Stimulated activated memory B cell treated with anti-CD40 and anti-IgM and Interleukin-4, amounts not matched to agents 10 μg/mL and 1 μg/mL and 100 μg/mL, for 72 hours (primary cell): ENCODE results near the gene HSD17B13.
"Not testable (repeated sequence)": the region's sequence is repeated elsewhere in the genome, so short reads cannot be mapped to it uniquely, and the experiment has no call there.

ENCODE experiments used
- ATAC-seq: fragments of 150-1000 bp; cut with Tn5 transposase; 2 replicates; pipeline ENCODE4 v1.10.0; 2021
- H3K27ac Mint-ChIP-seq: one replicate; pipeline ENCODE4 v1.8.0; 2022; ENCODE audit warnings: mild to moderate bottlenecking, mixed read lengths
- H3K27me3 Mint-ChIP-seq: one replicate; pipeline ENCODE4 v1.8.0; 2022; ENCODE audit warnings: mixed read lengths
- H3K36me3 Mint-ChIP-seq: one replicate; pipeline ENCODE4 v1.8.0; 2022; ENCODE audit warnings: mixed read lengths
- H3K4me1 Mint-ChIP-seq: one replicate; pipeline ENCODE4 v1.8.0; 2022; ENCODE audit warnings: mixed read lengths
- H3K4me3 Mint-ChIP-seq: one replicate; pipeline ENCODE4 v1.8.0; 2022; ENCODE audit warnings: mild to moderate bottlenecking, moderate library complexity, mixed read lengths
- H3K9me3 Mint-ChIP-seq: one replicate; pipeline ENCODE4 v1.8.0; 2022; ENCODE audit warnings: mixed read lengths

The HSD17B13 gene

GRCh38 chr4:87322754-87323153 is at the start of gene HSD17B13:
Gene HSD17B13, minus strand, starts transcription at chr4:87322882. Its CDS starts 41 bp downstream, at chr4:87322841.
- no peaks in the 10 kb centered on the region for H3K27me3 Mint-ChIP-seq
- H3K9me3 Mint-ChIP-seq: no peaks in the 10 kb centered on the region
- H3K4me1 Mint-ChIP-seq: no peaks in the 10 kb centered on the region

GRCh38 chr4:87370068-87370467 is 47.4 kb upstream of the HSD17B13 start:
- H3K27ac Mint-ChIP-seq: no peak overlapping the region
- no peaks in the 10 kb centered on the region for H3K9me3 Mint-ChIP-seq
- H3K4me1 Mint-ChIP-seq: no peaks in the 10 kb centered on the region
- H3K36me3 Mint-ChIP-seq: peaks cover 37% of the 10 kb centered on the region
- H3K27me3 Mint-ChIP-seq: no peaks in the 10 kb centered on the region
- H3K4me3 Mint-ChIP-seq: no peak overlapping the region
- ATAC-seq: no peak

More at GRCh38 chr4:87322754-87323153, at the start of gene HSD17B13:
- Mint-ChIP-seq H3K36me3 (no peaks in the 10 kb centered on the region), H3K27ac (no peak within 1 kb of the TSS), H3K4me3 (no peak within 1 kb of the TSS)
- ATAC-seq: no peak

- no peak overlapping the region for H3K4me3 Mint-ChIP-seq
- no peak for ATAC-seq
- no peaks in the 10 kb centered on the region for H3K4me1 Mint-ChIP-seq
- peaks cover 53% of the 10 kb centered on the region for H3K36me3 Mint-ChIP-seq
- no peaks in the 10 kb centered on the region for H3K27me3 Mint-ChIP-seq
- H3K9me3 Mint-ChIP-seq: no peaks in the 10 kb centered on the region
- H3K27ac Mint-ChIP-seq: no peak overlapping the region
These were observed 44.0 kb upstream of the HSD17B13 start for GRCh38 chr4:87366521-87367162.

- Mint-ChIP-seq H3K4me1 (no peaks in the 10 kb centered on the region), H3K4me3 (no peak overlapping the region), H3K36me3 (peaks cover 52% of the 10 kb centered on the region), H3K27ac (no peak overlapping the region), H3K27me3 (no peaks in the 10 kb centered on the region), H3K9me3 (no peaks in the 10 kb centered on the region)
- no peak for ATAC-seq
These were observed 42.7 kb upstream of the HSD17B13 start for GRCh38 chr4:87365348-87365747.

- Mint-ChIP-seq H3K9me3 (no peaks in the 10 kb centered on the region), H3K36me3 (peaks cover 52% of the 10 kb centered on the region), H3K27me3 (no peaks in the 10 kb centered on the region), H3K4me1 (no peaks in the 10 kb centered on the region), H3K27ac (no peak overlapping the region), H3K4me3 (no peak overlapping the region)
- ATAC-seq: no peak
These were observed 40.9 kb upstream of the HSD17B13 start for GRCh38 chr4:87363552-87363951.

- no peaks in the 10 kb centered on the region for H3K9me3 Mint-ChIP-seq
- H3K4me1 Mint-ChIP-seq: no peaks in the 10 kb centered on the region
- H3K27me3 Mint-ChIP-seq: no peaks in the 10 kb centered on the region
- no peak for ATAC-seq
- H3K4me3 Mint-ChIP-seq: no peak overlapping the region
- H3K36me3 Mint-ChIP-seq: peaks cover 44% of the 10 kb centered on the region
- no peak overlapping the region for H3K27ac Mint-ChIP-seq
These were observed 37.8 kb upstream of the HSD17B13 start for GRCh38 chr4:87360338-87360935.

GRCh38 chr4:87359258-87359657 is 36.6 kb upstream of the HSD17B13 start:
- Mint-ChIP-seq H3K4me3 (no peak overlapping the region), H3K27ac (no peak overlapping the region), H3K9me3 (no peaks in the 10 kb centered on the region), H3K27me3 (no peaks in the 10 kb centered on the region), H3K36me3 (peaks cover 41% of the 10 kb centered on the region), H3K4me1 (no peaks in the 10 kb centered on the region)
- no peak for ATAC-seq

- H3K9me3 Mint-ChIP-seq: no peaks in the 10 kb centered on the region
- no peak for ATAC-seq
- H3K4me1 Mint-ChIP-seq: no peaks in the 10 kb centered on the region
- H3K4me3 Mint-ChIP-seq: no peak overlapping the region
- no peak overlapping the region for H3K27ac Mint-ChIP-seq
- peaks cover 32% of the 10 kb centered on the region for H3K36me3 Mint-ChIP-seq
- no peaks in the 10 kb centered on the region for H3K27me3 Mint-ChIP-seq
These were observed 34.3 kb upstream of the HSD17B13 start for GRCh38 chr4:87356832-87357526.

GRCh38 chr4:87354168-87355102 is 31.8 kb upstream of the HSD17B13 start:
- no peak for ATAC-seq
- Mint-ChIP-seq H3K36me3 (peaks cover 23% of the 10 kb centered on the region), H3K4me3 (no peak overlapping the region), H3K4me1 (no peaks in the 10 kb centered on the region), H3K27me3 (no peaks in the 10 kb centered on the region), H3K9me3 (no peaks in the 10 kb centered on the region), H3K27ac (no peak overlapping the region)

- Mint-ChIP-seq H3K27ac (no peak overlapping the region), H3K36me3 (peaks cover 17% of the 10 kb centered on the region)
These were observed 30.9 kb upstream of the HSD17B13 start for GRCh38 chr4:87353592-87353991.

GRCh38 chr4:87345139-87345538 is 22.5 kb upstream of the HSD17B13 start:
- Mint-ChIP-seq H3K9me3 (peaks cover 7% of the 10 kb centered on the region), H3K27ac (no peak overlapping the region), H3K27me3 (no peaks in the 10 kb centered on the region), H3K4me1 (no peaks in the 10 kb centered on the region), H3K36me3 (peaks cover 59% of the 10 kb centered on the region), H3K4me3 (no peak overlapping the region)
- ATAC-seq: no peak

More at GRCh38 chr4:87353592-87353991, 30.9 kb upstream of the HSD17B13 start:
- no peak overlapping the region for H3K4me3 Mint-ChIP-seq
- no peak for ATAC-seq
- no peaks in the 10 kb centered on the region for H3K27me3 Mint-ChIP-seq
- no peaks in the 10 kb centered on the region for H3K4me1 Mint-ChIP-seq
- H3K9me3 Mint-ChIP-seq: no peaks in the 10 kb centered on the region

GRCh38 chr4:87342872-87343271 is 20.2 kb upstream of the HSD17B13 start:
- Mint-ChIP-seq H3K27ac (no peak overlapping the region), H3K27me3 (no peaks in the 10 kb centered on the region), H3K9me3 (peaks cover 7% of the 10 kb centered on the region), H3K4me3 (no peak overlapping the region), H3K36me3 (peaks cover 80% of the 10 kb centered on the region), H3K4me1 (no peaks in the 10 kb centered on the region)
- no peak for ATAC-seq

GRCh38 chr4:87341954-87342635 is 19.4 kb upstream of the HSD17B13 start:
- H3K27me3 Mint-ChIP-seq, H3K27ac Mint-ChIP-seq, H3K4me3 Mint-ChIP-seq, H3K4me1 Mint-ChIP-seq, H3K9me3 Mint-ChIP-seq, ATAC-seq: not testable (repeated sequence)
- H3K36me3 Mint-ChIP-seq: peaks cover 87% of the 10 kb centered on the region

GRCh38 chr4:87339440-87339839 is 16.8 kb upstream of the HSD17B13 start:
- Mint-ChIP-seq H3K27ac (no peak overlapping the region), H3K9me3 (peaks cover 2% of the 10 kb centered on the region), H3K4me3 (no peak overlapping the region), H3K4me1 (no peaks in the 10 kb centered on the region), H3K36me3 (peaks cover 89% of the 10 kb centered on the region), H3K27me3 (no peaks in the 10 kb centered on the region)
- ATAC-seq: no peak
